ENCODE data around the gene MED16.
"Not testable (repeated sequence)": the region's sequence is repeated elsewhere in the genome, so short reads cannot be mapped to it uniquely, and the experiment has no call there.

MED16 gene

DNA sequence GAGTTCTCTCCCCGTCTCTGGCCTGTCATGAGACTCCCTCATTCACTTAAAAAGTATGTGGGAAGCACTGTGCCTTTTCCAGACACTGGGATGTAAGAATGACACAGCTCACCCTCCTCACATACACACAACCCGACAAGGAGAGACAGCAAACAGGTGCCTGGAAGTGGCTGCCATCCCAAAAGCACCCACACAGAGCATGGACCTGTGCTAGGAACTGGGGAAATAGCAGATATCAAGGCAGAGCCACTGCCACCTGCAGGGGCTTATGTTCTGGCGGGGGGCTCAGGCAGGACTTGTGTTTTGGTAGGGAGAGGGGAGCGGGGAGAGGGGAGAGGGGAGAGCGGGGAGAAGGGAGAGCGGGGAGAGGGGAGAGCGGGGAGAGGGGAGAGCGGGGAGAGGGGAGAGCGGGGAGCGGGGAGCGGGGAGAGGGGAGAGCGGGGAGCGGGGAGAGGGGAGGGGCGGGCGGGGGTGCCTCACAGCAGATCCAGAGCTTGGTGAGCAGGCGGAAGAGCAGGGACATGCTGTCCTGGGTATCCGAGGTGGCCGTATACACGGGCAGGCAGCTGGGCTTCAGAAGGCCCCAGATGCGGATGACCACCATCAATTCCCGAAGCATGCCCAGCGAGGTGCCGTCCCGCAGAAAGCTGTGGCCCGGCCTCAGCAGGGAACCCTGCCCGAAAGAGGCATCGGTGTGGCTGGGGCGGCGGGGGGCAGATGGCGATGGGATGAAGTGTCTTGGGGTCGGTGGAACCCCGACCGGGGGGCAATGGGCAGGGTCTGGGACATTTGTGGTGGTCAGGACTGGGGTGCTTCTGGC, 21.3 kb downstream of the MED16 start:
- no peak for DNase-seq

DNA sequence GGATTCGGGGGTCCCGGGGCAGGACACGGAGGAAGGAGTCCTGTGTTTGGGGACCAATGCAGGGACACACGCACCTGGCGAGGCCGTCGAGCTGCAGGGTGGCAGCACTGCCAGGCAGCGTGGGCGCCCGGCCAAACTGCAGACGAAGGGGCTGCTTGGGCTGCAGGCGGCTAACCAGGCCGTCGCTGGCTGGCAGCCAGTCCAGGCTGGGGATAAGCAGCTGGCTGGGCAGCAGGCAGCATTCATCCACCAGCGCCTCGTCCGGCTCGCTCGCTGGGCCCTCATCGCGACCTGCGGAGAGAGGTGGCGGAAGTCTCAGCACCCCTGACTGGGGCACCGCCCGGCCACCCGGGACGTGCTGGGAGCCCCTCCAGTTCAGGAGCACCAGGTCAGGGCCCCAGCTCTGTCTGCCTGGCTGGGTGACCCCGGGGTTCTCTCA, 22.0 kb downstream of the MED16 start:
- no peak for DNase-seq

- no peak for DNase-seq
Observed at GRCh38 chr19:870314-870713, 22.7 kb downstream of the MED16 start.

- DNase-seq = no peak
Observed at GRCh38 chr19:869245-870177, 23.5 kb downstream of the MED16 start.

- no peak for DNase-seq
Observed at GRCh38 chr19:868458-869244, 24.3 kb downstream of the MED16 start.

- DNase-seq = no peak
Observed at GRCh38 chr19:867855-868457, 25.0 kb downstream of the MED16 start.

DNA sequence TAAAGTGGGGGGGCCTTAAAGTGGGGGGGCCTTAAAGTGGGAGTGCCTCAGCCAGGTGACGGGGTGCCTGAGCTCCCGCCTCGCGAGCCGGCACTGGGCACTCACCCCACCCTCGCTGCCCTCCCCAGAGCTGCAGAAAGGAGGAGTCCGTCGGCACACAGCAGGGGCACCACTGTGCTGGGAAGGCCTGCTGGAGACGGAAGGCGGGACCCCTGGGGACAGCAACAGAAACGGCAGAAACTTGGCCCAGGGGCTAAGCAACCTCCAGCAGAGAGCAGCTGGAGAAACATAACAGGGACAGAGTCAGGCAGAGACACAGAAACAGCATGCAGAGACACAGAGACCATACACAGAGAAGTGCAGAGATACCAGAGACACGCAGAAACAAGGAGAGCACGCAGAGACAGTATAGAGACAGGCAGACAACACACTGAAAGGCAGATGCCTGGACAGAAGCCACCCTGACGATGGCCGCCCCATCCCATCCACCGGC, 25.6 kb downstream of the MED16 start:
- no peak for DNase-seq

DNA sequence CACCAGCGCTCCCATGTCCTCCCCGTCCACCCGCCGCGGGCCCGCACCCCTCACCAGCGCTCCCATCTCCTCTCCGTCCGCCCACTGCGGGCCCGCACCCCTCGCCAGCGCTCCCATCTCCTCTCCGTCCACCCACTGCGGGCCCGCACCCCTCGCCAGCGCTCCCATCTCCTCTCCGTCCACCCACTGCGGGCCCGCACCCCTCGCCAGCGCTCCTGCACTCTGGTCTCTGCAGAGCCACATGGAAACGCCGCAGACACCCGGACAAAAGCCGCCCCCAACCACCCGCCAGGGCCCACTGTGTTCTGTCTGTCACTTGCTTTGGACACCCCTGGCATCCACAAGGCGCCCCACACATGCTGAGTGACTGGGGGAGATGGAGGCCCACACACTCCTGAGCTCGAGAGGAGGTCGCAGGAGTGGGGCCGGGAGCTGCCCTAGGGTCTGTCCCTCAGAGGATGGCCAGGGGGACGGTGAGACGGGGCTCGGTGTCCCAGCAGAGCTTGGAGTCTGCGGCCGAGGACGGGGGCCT, 26.2 kb downstream of the MED16 start:
- no peak for DNase-seq

DNA sequence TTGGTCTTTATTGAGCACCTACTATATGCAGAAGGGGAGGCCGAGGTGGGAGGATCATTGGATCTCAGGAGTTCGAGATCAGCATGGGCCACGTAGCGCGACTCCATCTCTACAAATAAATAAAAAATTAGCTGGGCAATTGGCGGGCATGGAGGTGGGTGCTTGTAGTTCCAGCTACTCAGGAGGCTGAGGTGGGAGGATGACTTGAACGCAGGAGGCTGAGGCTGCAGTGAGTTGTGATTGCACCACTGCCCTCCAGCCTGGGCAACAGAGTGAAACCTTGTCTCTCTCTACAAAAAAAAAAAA, 29.7 kb downstream of the MED16 start:
- DNase-seq = no peak

- DNase-seq = no peak
Observed at GRCh38 chr19:862581-863314, 30.2 kb downstream of the MED16 start.

GRCh38 chr19:861756-862580, 31.0 kb downstream of the MED16 start:
- no peak for DNase-seq

GRCh38 chr19:861141-861755, 31.7 kb downstream of the MED16 start:
- no peak for DNase-seq

DNA sequence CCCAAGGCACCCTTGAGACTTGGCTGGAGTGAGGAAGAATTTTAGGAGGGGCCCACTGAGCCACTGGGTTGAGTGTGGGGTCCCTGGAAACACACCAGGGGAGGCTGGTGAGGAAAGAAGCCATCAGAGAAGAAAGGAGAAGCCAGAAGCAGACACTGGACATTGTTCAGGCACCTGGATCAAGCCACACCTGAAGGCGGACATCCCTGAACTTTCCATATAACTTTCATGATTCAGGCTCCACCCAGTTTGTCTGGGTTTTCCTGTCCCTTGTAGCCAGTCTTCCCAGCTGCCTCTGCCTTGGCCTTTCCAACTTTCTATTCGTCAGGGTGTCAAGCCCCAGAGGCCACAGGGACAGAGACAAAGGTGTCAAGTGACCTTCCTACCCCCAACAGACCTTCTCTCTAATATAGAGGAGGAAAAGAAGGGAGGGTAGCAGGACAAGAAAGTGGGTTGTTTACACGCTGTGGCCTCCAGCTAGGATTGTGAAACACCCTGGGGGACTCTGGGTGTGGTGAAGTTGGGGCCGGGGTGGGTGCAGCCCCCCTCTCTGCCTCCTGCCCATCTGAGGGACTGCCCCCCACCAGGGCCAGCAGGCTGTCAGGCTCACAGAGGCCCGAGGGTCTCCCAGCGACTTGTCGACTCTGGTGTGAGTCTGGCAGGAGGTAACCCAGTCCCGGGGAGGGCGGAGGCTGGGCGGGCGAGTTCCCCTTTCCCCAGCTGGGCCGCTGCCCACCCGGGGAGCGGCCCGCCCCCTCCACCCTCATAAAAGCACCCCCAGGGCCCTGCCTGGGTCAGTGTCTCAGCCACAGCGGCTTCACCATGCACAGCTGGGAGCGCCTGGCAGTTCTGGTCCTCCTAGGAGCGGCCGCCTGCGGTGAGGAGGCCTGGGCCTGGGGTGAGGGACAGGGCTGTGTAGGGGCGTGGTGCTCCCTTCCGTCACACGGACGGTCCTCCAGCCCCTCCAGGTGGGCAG, 33.8 kb downstream of the MED16 start, which contains the start of gene CFD:
TSS of gene CFD (plus strand) at position 797 of the 976 bp plus-strand sequence. CDS start at position 823, 26 bp downstream.
- DNase-seq = no peak

GRCh38 chr19:858284-858683, 34.7 kb downstream of the MED16 start:
- no peak for DNase-seq

DNA sequence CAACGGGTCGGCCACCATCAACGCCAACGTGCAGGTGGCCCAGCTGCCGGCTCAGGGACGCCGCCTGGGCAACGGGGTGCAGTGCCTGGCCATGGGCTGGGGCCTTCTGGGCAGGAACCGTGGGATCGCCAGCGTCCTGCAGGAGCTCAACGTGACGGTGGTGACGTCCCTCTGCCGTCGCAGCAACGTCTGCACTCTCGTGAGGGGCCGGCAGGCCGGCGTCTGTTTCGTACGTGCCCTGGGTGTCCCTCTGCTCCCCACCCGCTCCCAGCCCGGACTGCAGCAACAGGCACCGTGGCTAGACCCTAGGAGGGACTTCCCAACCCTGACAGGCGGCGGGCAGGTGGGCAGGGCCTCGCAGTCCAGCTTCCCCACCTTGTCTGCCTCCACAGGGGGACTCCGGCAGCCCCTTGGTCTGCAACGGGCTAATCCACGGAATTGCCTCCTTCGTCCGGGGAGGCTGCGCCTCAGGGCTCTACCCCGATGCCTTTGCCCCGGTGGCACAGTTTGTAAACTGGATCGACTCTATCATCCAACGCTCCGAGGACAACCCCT, 37.3 kb downstream of the MED16 start:
- no peak for DNase-seq

DNA sequence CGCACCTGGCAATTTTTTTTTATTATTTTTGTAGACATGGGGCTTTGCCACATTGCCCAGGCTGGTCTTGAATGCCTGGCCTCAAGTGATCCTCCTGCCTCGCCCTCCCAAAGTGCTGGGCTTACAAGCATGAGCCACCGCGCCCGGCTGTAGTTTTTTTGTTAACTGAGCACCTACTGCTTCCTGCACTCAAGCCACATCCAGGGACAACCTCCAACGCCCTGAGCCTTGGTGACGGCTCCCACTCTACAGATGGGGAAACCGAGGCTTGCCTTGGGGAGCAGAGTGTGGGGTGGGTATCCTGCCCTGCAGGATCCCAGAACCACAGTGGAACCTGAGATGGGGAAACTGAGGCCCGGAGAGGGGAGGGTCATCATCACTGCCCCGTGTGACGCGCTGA, 37.8 kb downstream of the MED16 start:
- DNase-seq = no peak

GRCh38 chr19:854549-854948, 38.4 kb downstream of the MED16 start:
- no peak for DNase-seq

DNA sequence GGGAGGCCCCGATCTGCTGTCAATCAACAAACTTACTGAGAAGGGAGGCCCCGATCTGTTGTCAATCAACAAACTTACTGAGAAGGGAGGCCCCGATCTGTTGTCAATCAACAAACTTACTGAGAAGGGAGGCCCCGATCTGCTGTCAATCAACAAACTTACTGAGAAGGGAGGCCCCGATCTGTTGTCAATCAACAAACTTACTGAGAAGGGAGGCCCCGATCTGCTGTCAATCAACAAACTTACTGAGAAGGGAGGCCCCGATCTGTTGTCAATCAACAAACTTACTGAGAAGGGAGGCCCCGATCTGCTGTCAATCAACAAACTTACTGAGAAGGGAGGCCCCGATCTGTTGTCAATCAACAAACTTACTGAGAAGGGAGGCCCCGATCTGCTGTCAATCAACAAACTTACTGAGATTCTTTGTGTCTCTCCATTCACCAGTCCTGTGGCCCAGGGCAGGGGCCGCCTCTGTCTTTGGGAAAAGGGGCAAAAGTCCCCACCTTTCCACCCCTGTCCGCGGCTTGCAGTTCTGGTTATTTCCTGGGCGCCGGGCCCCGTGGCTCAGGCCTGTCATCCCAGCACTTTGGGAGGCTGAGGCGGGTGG, 39.3 kb downstream of the MED16 start:
- DNase-seq = not testable (repeated sequence)

Data from cortex of kidney (tissue), 1 donor.